Fibroblast of skin of left biceps (primary cell): ENCODE measurements around the gene GAPVD1.
"Not testable (repeated sequence)": the region's sequence is repeated elsewhere in the genome, so short reads cannot be mapped to it uniquely, and the experiment has no call there.

Experiments used
- DNase-seq, 2 experiments: peaks; one replicate each; pipeline ENCODE4 v3.0.0-alpha.2; 2013; ENCODE audit warnings: low read depth in 2 of 2

The GAPVD1 gene

DNA sequence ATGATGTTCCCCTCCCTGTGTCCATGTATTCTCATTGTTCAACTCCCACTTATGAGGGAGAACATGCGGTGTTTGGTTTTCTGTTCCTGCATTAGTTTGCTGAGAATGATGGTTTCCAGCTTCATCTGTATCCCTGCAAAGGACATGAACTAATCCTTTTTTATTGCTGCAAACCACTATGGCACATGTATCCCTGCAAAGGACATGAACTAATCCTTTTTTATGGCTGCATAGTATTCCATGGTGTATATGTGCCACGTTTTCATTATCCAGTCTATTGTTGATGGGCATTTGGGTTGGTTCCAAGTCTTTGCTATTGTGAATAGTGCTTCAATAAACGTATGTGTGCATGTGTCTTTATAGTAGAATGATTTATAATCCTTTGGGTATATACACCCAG is 54.7 kb downstream of the GAPVD1 start:
- DNase-seq: not testable (repeated sequence)

DNA sequence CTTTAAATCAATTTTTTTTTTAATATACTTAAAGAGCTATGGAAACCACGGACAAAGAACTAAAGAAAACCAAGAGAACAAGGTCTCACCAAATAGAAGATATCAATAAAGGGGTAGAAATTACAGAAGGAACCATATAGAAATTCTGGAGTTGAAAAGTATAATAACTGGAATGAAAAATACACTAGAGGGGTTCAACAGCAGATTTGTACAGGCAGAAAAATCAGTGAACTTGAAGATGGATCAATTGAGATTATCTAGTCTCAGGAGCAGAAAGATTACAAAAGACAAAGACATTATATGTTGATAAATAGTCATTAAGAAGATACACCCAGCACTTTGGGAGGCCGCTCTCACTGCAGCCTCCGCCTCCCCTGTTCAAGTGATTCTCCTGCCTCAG is 56.1 kb downstream of the GAPVD1 start:
- no peak for DNase-seq

DNA sequence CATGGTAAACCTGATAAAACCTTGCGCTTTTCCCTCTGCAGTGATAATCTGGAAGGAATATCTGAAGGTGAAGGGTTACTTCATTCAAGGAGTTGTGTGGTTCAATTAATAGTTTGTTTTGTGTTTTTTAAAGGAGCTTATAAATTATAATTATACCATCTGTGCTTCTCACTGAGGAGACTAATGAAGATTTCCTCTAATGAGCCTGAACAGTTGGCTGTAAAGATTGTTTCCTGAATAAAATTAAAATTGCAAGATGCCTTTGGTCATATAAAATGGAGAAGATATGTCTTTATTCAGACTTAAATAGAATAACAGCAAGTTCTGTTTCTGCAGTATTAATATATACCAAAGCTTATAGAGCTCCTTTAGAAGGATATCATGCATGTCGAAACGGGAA is 59.9 kb downstream of the GAPVD1 start:
- DNase-seq: no peak

DNA sequence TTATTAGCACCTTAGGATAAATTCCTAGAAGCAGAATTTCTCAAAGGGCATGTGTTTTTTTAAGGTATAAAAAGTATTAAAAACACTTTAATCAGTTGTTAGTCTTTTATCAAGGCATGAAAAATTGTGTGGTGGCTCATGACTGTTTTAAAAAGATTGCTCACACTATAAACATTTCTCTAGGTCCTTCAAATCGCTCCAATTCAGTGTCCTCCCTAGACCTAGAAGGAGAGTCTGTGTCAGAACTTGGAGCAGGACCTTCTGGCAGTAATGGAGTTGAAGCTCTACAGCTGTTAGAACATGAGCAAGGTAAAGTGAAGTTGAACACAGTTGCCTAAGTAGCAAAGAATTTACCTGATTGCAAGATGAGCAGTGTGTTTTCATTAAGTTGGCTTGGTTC is 62.0 kb downstream of the GAPVD1 start:
- no peak for DNase-seq

DNA sequence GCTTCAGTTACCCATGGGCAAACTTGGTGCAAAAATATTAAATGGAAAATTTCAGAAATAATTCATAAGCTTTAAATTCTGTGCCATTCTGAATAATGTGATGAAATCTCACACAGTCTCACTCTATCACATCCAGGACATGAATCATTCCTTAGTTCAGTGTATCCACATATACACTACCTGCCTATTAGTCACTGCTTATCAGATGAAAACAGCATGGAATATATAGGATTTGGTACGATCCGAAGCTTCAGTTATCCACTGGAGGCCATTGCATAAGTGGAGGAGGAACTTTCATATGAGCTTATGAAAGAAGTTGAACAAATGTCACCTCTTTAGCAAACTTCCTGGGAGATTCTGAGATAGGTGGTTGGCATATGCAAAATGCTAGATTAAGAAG is 64.2 kb downstream of the GAPVD1 start:
- no peak for DNase-seq

DNA sequence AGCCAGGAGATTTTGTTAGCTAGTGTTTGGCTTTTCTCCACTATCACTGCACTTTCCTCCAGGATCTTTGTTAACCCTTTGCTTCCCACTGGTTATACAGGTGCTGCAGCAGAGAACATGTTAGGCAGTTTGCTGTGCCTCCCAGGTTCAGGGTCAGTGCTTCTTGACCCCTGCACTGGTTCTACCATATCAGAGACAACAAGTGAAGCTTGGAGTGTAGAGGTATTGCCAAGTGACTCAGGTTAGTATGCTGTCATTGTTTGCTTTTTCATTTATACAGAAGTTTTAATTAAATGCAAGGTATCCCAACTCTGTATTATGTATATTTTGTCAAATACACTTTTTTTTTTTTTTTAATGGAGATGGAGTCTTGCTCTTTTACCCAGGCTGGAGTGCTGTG is 68.4 kb downstream of the GAPVD1 start:
- no peak for DNase-seq

DNA sequence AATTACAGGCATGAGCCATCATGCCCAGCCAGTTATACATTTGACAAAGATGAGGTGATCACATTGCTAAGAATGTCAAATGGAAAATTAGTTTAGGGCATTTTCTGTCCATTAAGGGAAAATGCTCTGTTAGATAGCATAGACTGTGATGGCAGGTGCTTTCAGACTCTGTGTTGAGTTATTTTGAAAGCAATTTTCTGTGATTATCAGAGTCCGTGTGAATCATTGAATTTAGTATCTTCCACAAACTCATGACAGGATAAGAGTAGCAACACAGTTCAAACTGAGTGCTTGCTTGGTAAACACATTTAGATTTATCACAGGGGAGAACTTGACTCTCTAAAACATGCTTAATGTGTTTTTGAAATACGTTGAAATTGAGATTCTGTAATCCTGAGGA is 69.0 kb downstream of the GAPVD1 start:
- no peak for DNase-seq

DNA sequence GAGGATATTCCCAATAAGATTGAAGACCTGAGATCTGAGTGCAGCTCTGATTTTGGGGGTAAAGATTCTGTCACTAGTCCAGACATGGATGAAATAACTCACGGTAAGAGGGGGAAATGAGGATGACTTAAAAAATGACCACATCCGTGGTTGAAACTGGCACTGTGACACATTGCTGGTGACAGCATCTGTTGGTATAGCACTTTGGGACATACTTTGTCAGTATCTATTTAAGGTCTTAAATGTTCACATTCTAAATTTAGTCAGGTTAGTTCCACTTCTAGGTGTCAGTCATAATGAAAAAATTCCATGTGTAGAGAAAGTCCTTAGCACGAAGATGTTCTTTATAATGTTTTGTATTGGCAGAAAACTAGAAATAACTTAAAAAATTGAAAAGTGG is 70.9 kb downstream of the GAPVD1 start:
- no peak for DNase-seq

DNA sequence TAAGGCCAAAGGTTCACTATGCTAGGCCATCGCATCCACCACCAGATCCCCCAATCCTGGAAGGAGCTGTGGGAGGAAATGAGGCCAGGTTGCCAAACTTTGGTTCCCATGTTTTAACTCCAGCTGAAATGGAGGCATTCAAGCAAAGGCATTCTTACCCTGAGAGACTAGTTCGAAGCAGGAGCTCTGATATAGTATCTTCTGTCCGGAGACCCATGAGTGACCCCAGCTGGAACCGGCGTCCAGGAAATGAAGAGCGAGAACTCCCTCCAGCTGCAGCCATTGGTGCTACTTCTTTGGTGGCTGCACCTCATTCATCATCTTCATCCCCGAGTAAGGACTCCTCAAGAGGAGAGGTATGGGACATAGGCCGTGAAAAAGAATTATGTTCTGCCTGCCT is 75.6 kb downstream of the GAPVD1 start:
- DNase-seq: no peak

DNA sequence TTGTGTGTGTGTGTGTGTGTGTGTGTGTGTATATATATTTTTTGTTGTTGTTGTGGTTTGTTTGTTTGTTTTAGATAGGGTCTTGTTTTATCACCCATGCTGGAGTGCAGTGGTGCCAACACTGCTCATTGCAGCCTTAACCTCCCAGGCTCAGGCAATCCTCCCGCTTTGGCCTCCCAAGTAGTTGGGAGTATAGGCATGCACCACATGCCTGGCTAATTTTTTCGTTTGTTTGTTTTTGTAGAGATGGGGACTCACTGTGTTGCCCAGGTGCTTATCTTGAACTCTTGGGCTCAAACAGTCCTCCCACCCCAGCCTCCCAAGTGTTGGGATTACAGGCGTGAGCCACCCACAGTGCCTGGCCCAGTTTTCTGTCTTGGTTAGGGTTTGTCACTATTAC is 77.3 kb downstream of the GAPVD1 start:
- DNase-seq: no peak

DNA sequence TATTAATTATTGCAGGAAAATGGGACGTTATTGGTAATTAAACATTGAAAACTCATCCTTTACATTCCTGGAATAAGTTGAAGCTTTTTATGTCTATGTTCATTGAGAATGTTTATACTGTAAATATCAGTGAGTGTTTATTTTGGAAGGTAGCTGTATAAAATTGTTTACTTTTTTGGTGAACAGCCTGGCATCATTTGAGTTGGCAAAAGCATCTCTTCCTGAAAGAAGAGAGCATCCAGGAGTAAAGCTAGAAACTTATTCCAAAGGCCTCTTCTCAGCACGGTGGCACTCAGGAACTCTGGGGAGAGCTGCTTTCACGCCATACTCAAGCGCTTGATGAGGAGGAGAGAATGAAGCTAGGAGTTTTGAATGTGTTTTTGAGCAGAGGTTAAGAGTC is 79.9 kb downstream of the GAPVD1 start:
- no peak for DNase-seq

DNA sequence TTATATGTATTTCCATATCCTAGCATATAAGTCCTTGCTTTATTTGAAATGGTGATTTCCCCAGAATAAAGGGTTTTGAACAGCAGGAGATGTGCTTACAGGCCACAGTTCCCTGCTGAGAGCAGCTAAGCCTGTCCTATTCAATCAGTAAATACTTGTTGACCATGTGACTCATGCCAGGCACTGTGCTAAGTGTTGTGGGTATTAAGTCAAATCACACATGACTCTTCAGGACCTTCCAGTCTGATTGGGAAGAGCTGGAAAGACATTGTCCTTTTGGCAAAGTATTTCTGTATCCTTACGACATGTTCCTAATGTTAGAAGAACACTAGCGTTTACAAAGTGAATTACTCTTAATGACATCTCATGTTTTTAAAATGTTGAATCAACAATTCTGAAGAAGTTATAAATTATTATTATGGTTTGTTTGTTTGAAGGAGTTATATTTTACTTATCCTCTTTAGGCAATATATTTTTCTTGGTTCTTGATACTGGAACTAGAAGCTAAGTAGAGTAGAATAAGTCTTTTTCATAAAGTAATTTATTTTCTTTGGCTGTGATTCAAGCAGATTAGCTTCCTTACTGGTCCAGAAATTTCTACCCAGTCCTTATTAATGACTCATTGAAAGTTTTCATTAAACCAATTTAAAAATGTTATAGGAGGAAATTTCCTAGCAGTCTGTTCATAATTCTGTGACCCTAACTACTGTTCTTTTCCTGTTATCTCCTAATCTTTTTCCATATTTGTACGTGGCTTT is 82.1 kb downstream of the GAPVD1 start:
- DNase-seq: no peak

DNA sequence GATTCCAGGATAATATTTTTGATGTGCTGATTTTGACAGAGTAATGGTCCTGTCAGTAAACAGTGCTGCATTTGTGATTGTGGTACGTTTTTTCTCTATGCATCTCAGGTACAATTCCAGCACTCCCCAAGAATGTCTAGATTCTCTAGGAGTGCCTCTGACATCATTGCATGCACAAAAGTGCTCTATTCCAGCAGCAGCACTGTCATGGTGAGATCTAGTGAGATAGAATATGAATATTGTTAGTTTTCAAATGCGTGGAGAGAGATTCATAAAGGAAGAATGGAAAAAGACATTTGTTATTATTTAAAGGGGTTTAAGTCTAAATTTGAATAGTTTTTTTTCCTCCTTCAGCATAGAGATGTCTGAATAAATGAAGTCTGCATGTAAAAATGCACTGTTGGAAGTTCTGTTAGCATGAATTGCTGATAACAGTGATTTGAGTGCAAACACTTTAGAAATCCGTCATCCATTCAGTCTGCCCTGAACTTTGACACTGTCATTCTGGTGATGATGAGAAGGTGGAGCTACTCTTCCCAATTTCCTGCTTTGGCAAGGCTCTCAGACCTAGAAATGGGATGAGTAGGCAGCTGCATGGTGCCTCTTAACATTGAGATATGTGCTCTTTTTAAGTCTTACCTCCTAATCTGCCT is 84.6 kb downstream of the GAPVD1 start:
- no peak for DNase-seq

DNA sequence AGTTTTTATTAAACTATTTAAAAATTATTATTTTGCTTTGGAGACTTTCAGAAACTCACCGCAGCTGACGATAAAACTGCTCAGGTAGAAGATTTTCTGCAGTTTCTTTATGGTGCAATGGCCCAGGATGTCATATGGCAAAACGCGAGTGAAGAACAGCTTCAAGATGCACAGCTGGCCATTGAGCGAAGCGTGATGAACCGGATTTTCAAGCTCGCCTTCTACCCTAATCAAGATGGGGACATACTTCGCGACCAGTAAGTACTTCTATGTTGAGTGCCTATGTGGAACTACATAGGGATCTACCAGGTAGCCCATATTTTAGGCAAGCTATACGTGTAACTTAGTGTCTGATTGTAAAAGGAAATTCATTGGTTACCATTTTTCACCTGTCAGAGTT is 94.0 kb downstream of the GAPVD1 start:
- no peak for DNase-seq

DNA sequence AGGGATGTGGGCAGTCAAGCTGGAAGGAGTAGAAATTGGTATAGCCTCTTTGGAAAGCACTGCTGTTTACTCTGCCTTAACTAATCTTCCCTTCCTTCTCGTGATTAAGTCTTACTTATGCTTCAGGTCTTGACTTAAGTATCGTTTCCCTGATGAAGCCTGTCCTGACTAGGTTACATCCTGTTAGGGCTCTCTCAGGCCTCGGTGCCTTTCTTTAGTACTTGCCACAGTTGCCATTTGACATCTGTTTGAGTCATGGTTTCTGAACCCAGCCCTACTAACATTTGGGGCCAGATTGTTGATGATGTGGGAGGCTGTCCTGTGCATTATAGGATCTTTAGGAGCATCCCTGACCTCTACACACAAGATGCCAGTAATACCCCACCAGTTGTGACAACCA is 94.4 kb downstream of the GAPVD1 start:
- no peak for DNase-seq

DNA sequence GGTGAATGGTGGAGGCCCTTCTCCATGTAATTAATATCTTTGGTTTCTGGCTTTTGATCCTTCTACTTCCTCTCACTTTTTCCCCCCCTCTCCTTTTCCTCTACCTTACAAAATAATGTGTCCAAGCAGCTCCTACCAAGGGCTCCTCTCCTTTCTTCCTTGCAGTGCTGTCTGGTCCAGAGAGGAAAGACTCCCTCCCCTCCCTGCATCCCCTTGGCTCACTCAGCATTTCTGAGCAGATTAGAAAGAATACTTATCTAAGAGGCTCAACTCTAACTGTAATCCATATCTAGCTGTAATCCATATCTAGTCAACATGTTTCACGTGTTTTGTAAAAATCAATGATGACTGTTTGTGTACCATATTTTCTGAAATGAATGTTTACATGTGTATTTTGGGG is 97.4 kb downstream of the GAPVD1 start:
- DNase-seq: no peak

DNA sequence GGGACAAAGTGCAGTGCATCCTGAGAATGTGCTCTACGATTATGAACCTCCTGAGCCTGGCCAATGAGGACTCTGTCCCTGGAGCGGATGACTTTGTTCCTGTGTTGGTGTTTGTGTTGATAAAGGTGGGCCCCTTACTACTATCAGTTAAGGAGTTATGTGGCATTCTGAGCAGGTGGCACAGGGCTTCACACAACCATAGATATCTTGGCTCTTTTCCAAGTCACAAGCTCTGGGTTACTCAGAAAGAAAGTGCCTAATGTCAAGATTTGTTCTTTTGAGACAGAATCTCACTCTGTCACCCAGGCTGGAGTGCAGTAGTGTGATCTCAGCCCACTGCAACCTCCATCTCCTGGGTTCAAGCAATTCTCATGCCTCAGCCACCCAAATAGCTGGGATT is 99.0 kb downstream of the GAPVD1 start:
- DNase-seq: no peak

DNA sequence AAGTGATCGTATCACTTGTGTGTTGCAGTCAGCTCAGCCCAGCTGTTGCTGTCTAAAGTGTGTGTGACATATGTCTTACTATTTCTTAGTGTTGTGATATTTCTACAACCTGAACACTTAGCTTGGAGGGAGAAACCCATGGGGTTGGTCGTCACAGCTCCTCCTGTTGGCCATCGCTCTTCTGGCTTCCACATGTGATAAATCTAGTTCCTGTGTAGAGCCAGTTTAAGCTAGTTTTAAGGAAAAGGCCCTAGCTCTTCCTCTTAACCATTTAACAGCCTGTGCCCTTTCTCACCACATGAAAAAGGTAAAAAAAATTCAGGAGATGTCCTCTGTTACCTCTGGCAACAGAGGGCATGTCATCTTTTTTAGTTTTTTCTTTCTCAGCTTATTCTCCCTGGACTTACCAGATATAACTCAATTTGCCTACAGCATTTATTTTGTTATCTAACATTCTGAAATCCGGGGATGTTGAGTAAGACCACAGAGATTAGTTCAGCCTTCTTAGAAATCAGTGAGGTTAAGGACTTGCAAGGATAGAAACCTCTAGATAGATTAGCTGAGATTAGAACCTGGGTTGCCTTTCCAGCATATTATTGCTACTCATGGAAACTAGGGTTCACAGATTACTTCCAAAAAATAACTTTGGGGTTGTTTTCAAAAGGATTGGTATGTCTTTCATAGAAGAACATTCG is 100.4 kb downstream of the GAPVD1 start:
- DNase-seq: no peak

DNA sequence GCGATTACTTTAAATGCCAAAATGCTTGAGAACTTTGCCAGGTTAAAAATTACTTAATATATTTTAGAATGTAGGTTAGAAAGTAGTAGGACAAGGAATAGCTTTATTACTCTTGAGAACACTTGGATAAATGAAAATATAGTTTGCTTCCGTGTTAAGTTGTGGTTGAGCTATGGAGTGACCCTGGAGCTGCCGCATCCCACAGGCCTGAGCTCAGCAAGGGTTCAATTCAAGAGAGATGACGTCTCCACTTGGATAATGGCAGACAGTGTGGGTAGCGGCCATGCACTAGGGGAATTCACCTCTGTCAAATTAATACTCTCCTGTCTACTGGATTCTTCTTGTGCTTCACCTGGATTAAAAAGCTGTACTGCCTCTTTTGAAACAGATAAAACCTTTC is 105.0 kb downstream of the GAPVD1 start:
- DNase-seq: no peak

DNA sequence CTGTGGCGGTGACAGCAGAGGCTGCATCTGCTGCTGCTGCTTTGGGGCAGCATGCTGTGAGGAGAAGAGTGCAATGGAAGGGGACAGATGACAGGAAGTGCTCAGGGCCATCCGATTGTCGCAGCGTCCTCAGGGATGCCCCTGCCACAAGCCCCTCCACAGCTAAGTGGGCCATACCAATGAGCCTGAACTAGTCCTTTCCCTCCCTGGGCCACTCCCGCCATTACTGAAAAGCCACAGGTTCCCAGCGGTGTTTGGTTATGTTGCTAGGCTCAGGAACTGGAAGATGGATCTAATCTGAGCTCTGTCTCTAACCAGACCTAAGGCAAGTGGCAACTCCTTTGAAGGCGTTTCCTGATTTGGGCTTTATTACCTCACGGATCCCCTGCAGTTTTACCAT is 109.2 kb downstream of the GAPVD1 start:
- no peak for DNase-seq

DNA sequence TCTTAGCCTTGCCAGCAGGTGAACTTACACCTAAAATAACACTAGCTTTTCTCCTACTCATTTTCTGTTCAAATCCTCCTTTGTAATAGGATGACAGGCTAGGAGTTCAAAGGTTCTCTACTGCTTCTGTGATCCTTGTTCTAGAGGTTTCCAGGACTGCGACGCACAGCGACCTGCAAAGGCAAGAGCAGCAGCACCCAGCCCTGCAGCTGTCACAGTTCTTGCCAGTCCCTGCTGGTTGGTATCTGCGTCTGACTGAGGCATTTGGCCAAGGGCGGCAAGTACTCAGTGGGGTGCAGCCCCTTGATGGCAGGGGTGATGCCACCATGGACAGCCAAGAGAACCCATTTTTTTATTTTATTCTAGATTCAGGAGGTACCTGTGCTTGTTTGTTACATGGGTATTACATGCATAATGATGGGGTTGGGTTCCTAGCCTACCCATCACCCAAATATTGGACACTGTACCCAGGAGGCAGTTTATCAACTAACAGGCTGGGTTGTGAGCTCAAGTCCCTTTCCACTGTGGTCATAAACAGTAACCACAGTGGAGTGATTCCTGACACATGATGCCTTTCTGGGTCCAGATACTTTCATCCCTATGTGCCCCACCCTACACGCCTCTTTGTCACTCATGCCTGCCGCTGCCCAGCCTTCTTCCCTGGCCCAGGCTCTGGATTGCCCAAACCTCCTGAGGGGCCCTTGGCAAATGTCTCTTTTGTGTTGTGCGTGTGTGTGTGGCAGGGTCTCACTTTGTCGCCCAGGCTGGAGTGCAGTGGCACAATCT is 111.0 kb downstream of the GAPVD1 start:
- no peak for DNase-seq
